Measurements from ENCODE around the gene SUPT3H.
"Not testable (repeated sequence)": the region's sequence is repeated elsewhere in the genome, so short reads cannot be mapped to it uniquely, and the experiment has no call there.

Gene SUPT3H

GRCh38 chr6:44897316-44897715, 480.4 kb downstream of the SUPT3H start:
- H2AK5ac ChIP-seq (ENCODE audit: low read length), result no peak overlapping the region
- H3K4me3 ChIP-seq (ENCODE audit: low read length), result no peak overlapping the region
- DNase-seq, result no peak
- no peak overlapping the region for H3K4me2 ChIP-seq (ENCODE audit: low read length)
- H3K23ac ChIP-seq (ENCODE audit: low read length), result no peak overlapping the region
- H3K27ac ChIP-seq (ENCODE audit: low read depth, low read length), result no peak overlapping the region
- no peaks in the 10 kb centered on the region for H3K36me3 ChIP-seq (ENCODE audit: control insufficient read depth, insufficient read depth, low read length)
- no peak overlapping the region for H3K9ac ChIP-seq (ENCODE audit: low read length)
- H2BK5ac ChIP-seq (ENCODE audit: low read length), result no peak overlapping the region
- H4K8ac ChIP-seq (ENCODE audit: low read depth, low read length), result no peak overlapping the region
- H3K27me3 ChIP-seq (ENCODE audit: insufficient read depth, low read length, poor library complexity), result no peaks in the 10 kb centered on the region
- H3K56ac ChIP-seq (ENCODE audit: low read length), result no peak overlapping the region
- H3K79me2 ChIP-seq (ENCODE audit: control insufficient read depth, insufficient read depth, low read length), result no peaks in the 10 kb centered on the region
- no peak overlapping the region for H3K4ac ChIP-seq (ENCODE audit: low read depth, low read length)
- H4K5ac ChIP-seq (ENCODE audit: low read length), result no peak overlapping the region
- no peak overlapping the region for H2BK15ac ChIP-seq (replicated peaks; ENCODE audit: low read depth)
- H3K4me1 ChIP-seq (ENCODE audit: control insufficient read depth, low read depth, low read length), result no peaks in the 10 kb centered on the region
- no peak overlapping the region for H2BK120ac ChIP-seq (ENCODE audit: low read depth, low read length)
- no peaks in the 10 kb centered on the region for H3K79me1 ChIP-seq (ENCODE audit: low read length)
- H3K18ac ChIP-seq (ENCODE audit: low read length), result no peak overlapping the region

- no CpG with 5 or more reads among the region's 4 CpGs for WGBS (ENCODE audit: extremely low coverage, insufficient coverage, low lambda C conversion rate)
- Histone ChIP-seq H2AK5ac (ENCODE audit: low read length) (no peak overlapping the region), H3K27ac (ENCODE audit: low read depth, low read length) (no peak overlapping the region), H3K4ac (ENCODE audit: low read depth, low read length) (no peak overlapping the region), H2BK120ac (ENCODE audit: low read depth, low read length) (no peak overlapping the region), H3K4me2 (ENCODE audit: low read length) (no peak overlapping the region), H3K18ac (ENCODE audit: low read length) (no peak overlapping the region), H2BK5ac (ENCODE audit: low read length) (no peak overlapping the region), H2BK15ac (replicated peaks; ENCODE audit: low read depth) (no peak overlapping the region), H3K79me1 (ENCODE audit: low read length) (no peaks in the 10 kb centered on the region), H3K36me3 (ENCODE audit: control insufficient read depth, insufficient read depth, low read length) (no peaks in the 10 kb centered on the region), H3K4me1 (ENCODE audit: control insufficient read depth, low read depth, low read length) (no peaks in the 10 kb centered on the region), H3K9ac (ENCODE audit: low read length) (no peak overlapping the region), H4K5ac (ENCODE audit: low read length) (no peak overlapping the region), H3K27me3 (ENCODE audit: insufficient read depth, low read length, poor library complexity) (no peaks in the 10 kb centered on the region), H3K4me3 (ENCODE audit: low read length) (no peak overlapping the region), H3K23ac (ENCODE audit: low read length) (no peak overlapping the region), H3K79me2 (ENCODE audit: control insufficient read depth, insufficient read depth, low read length) (no peaks in the 10 kb centered on the region), H4K8ac (ENCODE audit: low read depth, low read length) (no peak overlapping the region), H3K56ac (ENCODE audit: low read length) (no peak overlapping the region)
- no peak for DNase-seq
Measured at GRCh38 chr6:44896701-44897100, 481.0 kb downstream of the SUPT3H start.

GRCh38 chr6:44892579-44892978, 485.2 kb downstream of the SUPT3H start:
- no peak for DNase-seq
- H4K8ac ChIP-seq (ENCODE audit: low read depth, low read length), result no peak overlapping the region
- no peaks in the 10 kb centered on the region for H3K4me1 ChIP-seq (ENCODE audit: control insufficient read depth, low read depth, low read length)
- H3K27ac ChIP-seq (ENCODE audit: low read depth, low read length), result no peak overlapping the region
- H2BK120ac ChIP-seq (ENCODE audit: low read depth, low read length), result no peak overlapping the region
- no peak overlapping the region for H3K23ac ChIP-seq (ENCODE audit: low read length)
- no peak overlapping the region for H4K5ac ChIP-seq (ENCODE audit: low read length)
- H3K36me3 ChIP-seq (ENCODE audit: control insufficient read depth, insufficient read depth, low read length), result no peaks in the 10 kb centered on the region
- no peak overlapping the region for H2BK15ac ChIP-seq (replicated peaks; ENCODE audit: low read depth)
- H3K27me3 ChIP-seq (ENCODE audit: insufficient read depth, low read length, poor library complexity), result no peaks in the 10 kb centered on the region
- H3K79me2 ChIP-seq (ENCODE audit: control insufficient read depth, insufficient read depth, low read length), result no peaks in the 10 kb centered on the region
- H3K4me2 ChIP-seq (ENCODE audit: low read length), result no peak overlapping the region
- no peak overlapping the region for H3K56ac ChIP-seq (ENCODE audit: low read length)
- H3K4ac ChIP-seq (ENCODE audit: low read depth, low read length), result no peak overlapping the region
- no peak overlapping the region for H2BK5ac ChIP-seq (ENCODE audit: low read length)
- no peak overlapping the region for H3K9ac ChIP-seq (ENCODE audit: low read length)
- H3K4me3 ChIP-seq (ENCODE audit: low read length), result no peak overlapping the region
- no peaks in the 10 kb centered on the region for H3K79me1 ChIP-seq (ENCODE audit: low read length)
- no peak overlapping the region for H2AK5ac ChIP-seq (ENCODE audit: low read length)
- H3K18ac ChIP-seq (ENCODE audit: low read length), result no peak overlapping the region

- not testable (repeated sequence) for H3K79me2 ChIP-seq (ENCODE audit: control insufficient read depth, insufficient read depth, low read length); DNase-seq; H2BK5ac ChIP-seq (ENCODE audit: low read length); H3K4me1 ChIP-seq (ENCODE audit: control insufficient read depth, low read depth, low read length); H2BK120ac ChIP-seq (ENCODE audit: low read depth, low read length); H3K27me3 ChIP-seq (ENCODE audit: insufficient read depth, low read length, poor library complexity); H3K4ac ChIP-seq (ENCODE audit: low read depth, low read length); H3K56ac ChIP-seq (ENCODE audit: low read length); H3K23ac ChIP-seq (ENCODE audit: low read length); H2AK5ac ChIP-seq (ENCODE audit: low read length); H3K18ac ChIP-seq (ENCODE audit: low read length); H3K36me3 ChIP-seq (ENCODE audit: control insufficient read depth, insufficient read depth, low read length); H3K9ac ChIP-seq (ENCODE audit: low read length); H2BK15ac ChIP-seq (replicated peaks; ENCODE audit: low read depth); H3K4me3 ChIP-seq (ENCODE audit: low read length); H3K4me2 ChIP-seq (ENCODE audit: low read length); H4K8ac ChIP-seq (ENCODE audit: low read depth, low read length); H3K27ac ChIP-seq (ENCODE audit: low read depth, low read length); H4K5ac ChIP-seq (ENCODE audit: low read length); H3K79me1 ChIP-seq (ENCODE audit: low read length)
- WGBS (ENCODE audit: extremely low coverage, insufficient coverage, low lambda C conversion rate), result no CpG with 5 or more reads among the region's 3 CpGs
Measured at GRCh38 chr6:44879071-44879470, 498.7 kb downstream of the SUPT3H start.

GRCh38 chr6:44876638-44877037, 501.1 kb downstream of the SUPT3H start:
- not testable (repeated sequence) for H3K4ac ChIP-seq (ENCODE audit: low read depth, low read length); H3K23ac ChIP-seq (ENCODE audit: low read length); H4K8ac ChIP-seq (ENCODE audit: low read depth, low read length); H3K27ac ChIP-seq (ENCODE audit: low read depth, low read length); H2BK5ac ChIP-seq (ENCODE audit: low read length); H3K56ac ChIP-seq (ENCODE audit: low read length); H3K4me3 ChIP-seq (ENCODE audit: low read length); H3K9ac ChIP-seq (ENCODE audit: low read length); H3K36me3 ChIP-seq (ENCODE audit: control insufficient read depth, insufficient read depth, low read length); H3K4me2 ChIP-seq (ENCODE audit: low read length); H4K5ac ChIP-seq (ENCODE audit: low read length); H3K27me3 ChIP-seq (ENCODE audit: insufficient read depth, low read length, poor library complexity); H2BK15ac ChIP-seq (replicated peaks; ENCODE audit: low read depth); H3K79me1 ChIP-seq (ENCODE audit: low read length); H3K4me1 ChIP-seq (ENCODE audit: control insufficient read depth, low read depth, low read length); H3K18ac ChIP-seq (ENCODE audit: low read length); H2BK120ac ChIP-seq (ENCODE audit: low read depth, low read length); H2AK5ac ChIP-seq (ENCODE audit: low read length); DNase-seq; H3K79me2 ChIP-seq (ENCODE audit: control insufficient read depth, insufficient read depth, low read length)

GRCh38 chr6:44869321-44869897, 508.3 kb downstream of the SUPT3H start:
- Histone ChIP-seq H2BK120ac (ENCODE audit: low read depth, low read length) (no peak overlapping the region), H3K27me3 (ENCODE audit: insufficient read depth, low read length, poor library complexity) (no peaks in the 10 kb centered on the region), H3K18ac (ENCODE audit: low read length) (no peak overlapping the region), H3K4me2 (ENCODE audit: low read length) (no peak overlapping the region), H4K8ac (ENCODE audit: low read depth, low read length) (no peak overlapping the region), H3K27ac (ENCODE audit: low read depth, low read length) (no peak overlapping the region), H3K56ac (ENCODE audit: low read length) (no peak overlapping the region), H3K79me2 (ENCODE audit: control insufficient read depth, insufficient read depth, low read length) (no peaks in the 10 kb centered on the region), H2AK5ac (ENCODE audit: low read length) (no peak overlapping the region), H3K4me1 (ENCODE audit: control insufficient read depth, low read depth, low read length) (peaks cover 7% of the 10 kb centered on the region), H3K36me3 (ENCODE audit: control insufficient read depth, insufficient read depth, low read length) (no peaks in the 10 kb centered on the region), H2BK5ac (ENCODE audit: low read length) (no peak overlapping the region), H3K4me3 (ENCODE audit: low read length) (no peak overlapping the region), H3K79me1 (ENCODE audit: low read length) (no peaks in the 10 kb centered on the region), H3K4ac (ENCODE audit: low read depth, low read length) (no peak overlapping the region), H2BK15ac (replicated peaks; ENCODE audit: low read depth) (no peak overlapping the region), H3K9ac (ENCODE audit: low read length) (no peak overlapping the region), H4K5ac (ENCODE audit: low read length) (no peak overlapping the region), H3K23ac (ENCODE audit: low read length) (no peak overlapping the region)
- DNase-seq, result no peak
- no CpG with 5 or more reads among the region's 5 CpGs for WGBS (ENCODE audit: extremely low coverage, insufficient coverage, low lambda C conversion rate)
